ENCODE data around the gene MICALL1.

DNA sequence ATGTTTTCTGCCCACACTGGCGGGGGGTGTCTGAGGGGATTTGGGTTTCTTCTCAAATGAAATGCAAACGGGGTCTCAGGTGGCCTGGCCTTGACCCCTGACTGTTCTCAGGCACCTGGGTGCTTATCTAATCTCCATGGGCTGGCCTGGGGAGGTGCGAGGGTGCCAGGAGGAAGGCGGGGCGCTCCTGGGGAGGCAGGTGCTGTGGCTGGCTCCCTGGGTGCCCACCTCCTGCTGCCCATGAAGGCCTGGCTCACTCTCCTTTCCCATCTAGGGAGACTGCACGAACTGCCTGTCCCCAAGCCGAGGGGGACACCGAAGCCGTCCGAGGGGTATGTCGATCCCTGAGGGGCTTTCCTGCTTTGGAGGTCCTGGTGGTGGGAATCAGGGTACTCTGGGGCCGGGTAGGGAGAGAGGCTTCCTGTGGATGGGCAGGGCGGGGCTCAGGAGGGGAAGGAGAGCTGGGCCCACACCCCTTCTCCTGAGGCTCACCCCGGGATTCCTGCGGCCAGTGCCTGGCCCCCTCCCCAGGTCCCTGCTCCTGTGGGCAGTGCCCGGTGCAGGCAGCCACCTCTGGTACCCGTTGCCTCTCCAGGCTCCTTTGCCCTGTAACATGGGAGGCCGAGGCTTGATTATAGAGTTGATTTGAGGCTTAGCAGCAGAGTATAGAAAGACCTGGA is 18.4 kb downstream of the MICALL1 start:
- TF ChIP-seq, protein P1, sequence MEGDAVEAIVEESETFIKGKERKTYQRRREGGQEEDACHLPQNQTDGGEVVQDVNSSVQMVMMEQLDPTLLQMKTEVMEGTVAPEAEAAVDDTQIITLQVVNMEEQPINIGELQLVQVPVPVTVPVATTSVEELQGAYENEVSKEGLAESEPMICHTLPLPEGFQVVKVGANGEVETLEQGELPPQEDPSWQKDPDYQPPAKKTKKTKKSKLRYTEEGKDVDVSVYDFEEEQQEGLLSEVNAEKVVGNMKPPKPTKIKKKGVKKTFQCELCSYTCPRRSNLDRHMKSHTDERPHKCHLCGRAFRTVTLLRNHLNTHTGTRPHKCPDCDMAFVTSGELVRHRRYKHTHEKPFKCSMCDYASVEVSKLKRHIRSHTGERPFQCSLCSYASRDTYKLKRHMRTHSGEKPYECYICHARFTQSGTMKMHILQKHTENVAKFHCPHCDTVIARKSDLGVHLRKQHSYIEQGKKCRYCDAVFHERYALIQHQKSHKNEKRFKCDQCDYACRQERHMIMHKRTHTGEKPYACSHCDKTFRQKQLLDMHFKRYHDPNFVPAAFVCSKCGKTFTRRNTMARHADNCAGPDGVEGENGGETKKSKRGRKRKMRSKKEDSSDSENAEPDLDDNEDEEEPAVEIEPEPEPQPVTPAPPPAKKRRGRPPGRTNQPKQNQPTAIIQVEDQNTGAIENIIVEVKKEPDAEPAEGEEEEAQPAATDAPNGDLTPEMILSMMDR (IDR thresholded peaks at IDR 0.05), result no peak
- no peak for TF ChIP-seq POLR2A (IDR thresholded peaks at IDR 0.05)

Data from sigmoid colon (tissue), 3 donors.